Measurements from ENCODE around the gene SECISBP2. TPM values are rescaled to one million over a fixed set of nuclear protein-coding genes. Genes with fewer than 3 reads are reported as not detected.

The SECISBP2 gene
- total and polyA plus RNA-seq, 2 of the 13 experiments (the other 11 are each of a cell fraction or from before 2014, with no cell fraction given) = 32.4 to 38.0 TPM

GRCh38 chr9:89310475-89311345, 7.6 kb upstream of the SECISBP2 start, which contains the start of gene CKS2 (continued):
- TF ChIP-seq KAT7 (CRISPR knock-in tag; IDR thresholded peaks at IDR 0.05; ENCODE audit: borderline replicate concordance) = 0 out of 2 replicates have a peak, but pooled peaks have one; percentile 54
- TF ChIP-seq SUZ12 (IDR thresholded peaks at IDR 0.05; ENCODE audit: low read depth, low read length) = no peak
- TF ChIP-seq HMG20A (CRISPR knock-in tag; IDR thresholded peaks at IDR 0.05; ENCODE audit: borderline replicate concordance) = no peak
- peak; percentile 89 for TF ChIP-seq HDAC1 (CRISPR knock-in tag; IDR thresholded peaks at IDR 0.05)
- no peak for TF ChIP-seq MTA3 (CRISPR knock-in tag; IDR thresholded peaks at IDR 0.05)
- TF ChIP-seq MAFG (CRISPR knock-in tag; IDR thresholded peaks at IDR 0.05) = 0 out of 2 replicates have a peak, but pooled peaks have one; percentile 23
- TF ChIP-seq ZIK1 (CRISPR knock-in tag; IDR thresholded peaks at IDR 0.05; ENCODE audit: borderline replicate concordance, low read depth) = no peak
- TF ChIP-seq ZNF501 (CRISPR knock-in tag; IDR thresholded peaks at IDR 0.05) = peak; percentile 55
- 0 out of 2 replicates have a peak, but pooled peaks have one; percentile 89 for TF ChIP-seq FIP1L1 (IDR thresholded peaks at IDR 0.05; ENCODE audit: borderline replicate concordance, insufficient read depth, low read depth, low read length)
- TF ChIP-seq ZNF20 (CRISPR knock-in tag; IDR thresholded peaks at IDR 0.05) = no peak
- TF ChIP-seq ZNF484 (CRISPR knock-in tag; IDR thresholded peaks at IDR 0.05; ENCODE audit: borderline replicate concordance, low read depth) = no peak
- TF ChIP-seq YEATS2 (CRISPR knock-in tag; IDR thresholded peaks at IDR 0.05; ENCODE audit: borderline replicate concordance) = peak; percentile 63; the same call in 1 of the 2 replicates
- no peak for TF ChIP-seq FOXJ3 (CRISPR knock-in tag; IDR thresholded peaks at IDR 0.05; ENCODE audit: borderline replicate concordance)
- TF ChIP-seq ZSCAN29 (CRISPR knock-in tag; conservative IDR thresholded peaks at IDR 0.05) = peak; percentile 58; the same call in 1 of the 2 replicates
- peak; percentile 36; the same call in 1 of the 2 replicates for TF ChIP-seq ERF (CRISPR knock-in tag; IDR thresholded peaks at IDR 0.05)
- TF ChIP-seq NAIF1 (CRISPR knock-in tag; IDR thresholded peaks at IDR 0.05; ENCODE audit: borderline replicate concordance) = no peak
- no peak for TF ChIP-seq ZNF615 (CRISPR knock-in tag; IDR thresholded peaks at IDR 0.05; ENCODE audit: borderline replicate concordance)
- TF ChIP-seq TFDP1 (CRISPR knock-in tag; IDR thresholded peaks at IDR 0.05; ENCODE audit: borderline replicate concordance) = peak; percentile 40; the same call in 1 of the 2 replicates
- no peak; the same call in 1 of the 2 replicates for TF ChIP-seq RXRA (CRISPR knock-in tag; IDR thresholded peaks at IDR 0.05)
- no peak for TF ChIP-seq ZNF432 (CRISPR knock-in tag; IDR thresholded peaks at IDR 0.05; ENCODE audit: borderline replicate concordance)
- TF ChIP-seq NFIB (CRISPR knock-in tag; IDR thresholded peaks at IDR 0.05; ENCODE audit: borderline replicate concordance) = no peak
- TF ChIP-seq ZNF710 (CRISPR knock-in tag; IDR thresholded peaks at IDR 0.05; ENCODE audit: borderline replicate concordance) = no peak
- TF ChIP-seq EHMT2 (IDR thresholded peaks at IDR 0.05; ENCODE audit: borderline replicate concordance, low read depth, low read length) = 0 out of 2 replicates have a peak, but pooled peaks have one; percentile 13
- TF ChIP-seq MEF2D (CRISPR knock-in tag; IDR thresholded peaks at IDR 0.05) = peak; percentile 71; the same call in 1 of the 2 replicates
- TF ChIP-seq PLSCR1 (CRISPR knock-in tag; IDR thresholded peaks at IDR 0.05; ENCODE audit: borderline replicate concordance) = no peak; the same call in 1 of the 2 replicates
- 0 out of 2 replicates have a peak, but pooled peaks have one; percentile 64 for TF ChIP-seq MED13 (CRISPR knock-in tag; IDR thresholded peaks at IDR 0.05)
